Globus pallidus (tissue), 1 donor: ENCODE results near the gene UVRAG.
"Not testable (repeated sequence)": the region's sequence is repeated elsewhere in the genome, so short reads cannot be mapped to it uniquely, and the experiment has no call there.

Experiments used
- DNase-seq: peaks from one replicate; pipeline ENCODE4 v3.0.0-alpha.2; 2015; ENCODE audit warnings: low spot score

UVRAG gene

GRCh38 chr11:75879737-75880136 is 64.7 kb downstream of the UVRAG start:
- no peak for DNase-seq

- not testable (repeated sequence) for DNase-seq
These were observed 65.3 kb downstream of the UVRAG start for GRCh38 chr11:75880343-75880742.

- no peak for DNase-seq
These were observed 69.3 kb downstream of the UVRAG start for GRCh38 chr11:75884321-75884720.

- DNase-seq = no peak
These were observed 73.4 kb downstream of the UVRAG start for GRCh38 chr11:75888416-75888815.

- peak; percentile 44 for DNase-seq
These were observed 77.1 kb downstream of the UVRAG start for GRCh38 chr11:75891947-75892739.

- no peak for DNase-seq
These were observed 78.2 kb downstream of the UVRAG start for GRCh38 chr11:75893251-75893650.

GRCh38 chr11:75894036-75894585 is 79.1 kb downstream of the UVRAG start:
- DNase-seq = no peak

GRCh38 chr11:75896843-75897419 is 81.9 kb downstream of the UVRAG start:
- DNase-seq = no peak

GRCh38 chr11:75898871-75899270 is 83.9 kb downstream of the UVRAG start:
- DNase-seq = no peak

- no peak for DNase-seq
These were observed 84.8 kb downstream of the UVRAG start for GRCh38 chr11:75899806-75900205.

- no peak for DNase-seq
These were observed 85.8 kb downstream of the UVRAG start for GRCh38 chr11:75900848-75901247.

GRCh38 chr11:75902631-75903030 is 87.6 kb downstream of the UVRAG start:
- DNase-seq = no peak

- DNase-seq = no peak
These were observed 88.3 kb downstream of the UVRAG start for GRCh38 chr11:75903276-75903675.

GRCh38 chr11:75905434-75905833 is 90.4 kb downstream of the UVRAG start:
- DNase-seq = no peak

GRCh38 chr11:75907906-75908527 is 93.0 kb downstream of the UVRAG start:
- DNase-seq = no peak

GRCh38 chr11:75910426-75911145 is 95.6 kb downstream of the UVRAG start:
- DNase-seq = no peak

- no peak for DNase-seq
These were observed 96.4 kb downstream of the UVRAG start for GRCh38 chr11:75911459-75911858.

- no peak for DNase-seq
These were observed 99.0 kb downstream of the UVRAG start for GRCh38 chr11:75913984-75914383.

GRCh38 chr11:75916882-75917281 is 101.9 kb downstream of the UVRAG start:
- no peak for DNase-seq

GRCh38 chr11:75918331-75918730 is 103.3 kb downstream of the UVRAG start:
- no peak for DNase-seq

- DNase-seq = no peak
These were observed 104.5 kb downstream of the UVRAG start for GRCh38 chr11:75919525-75919924.

- no peak for DNase-seq
These were observed 105.8 kb downstream of the UVRAG start for GRCh38 chr11:75920848-75921247.
